GM18909 (cell line): ENCODE measurements around the gene LMOD3.

Experiments used
- ATAC-seq: cut with Tn5 transposase; IDR thresholded peaks from one replicate; pipeline ENCODE4 v1.9.1; 2021; ENCODE audit warnings: mild to moderate bottlenecking; ENCODE audit not compliant: unreplicated experiment, poor library complexity

The LMOD3 gene

DNA sequence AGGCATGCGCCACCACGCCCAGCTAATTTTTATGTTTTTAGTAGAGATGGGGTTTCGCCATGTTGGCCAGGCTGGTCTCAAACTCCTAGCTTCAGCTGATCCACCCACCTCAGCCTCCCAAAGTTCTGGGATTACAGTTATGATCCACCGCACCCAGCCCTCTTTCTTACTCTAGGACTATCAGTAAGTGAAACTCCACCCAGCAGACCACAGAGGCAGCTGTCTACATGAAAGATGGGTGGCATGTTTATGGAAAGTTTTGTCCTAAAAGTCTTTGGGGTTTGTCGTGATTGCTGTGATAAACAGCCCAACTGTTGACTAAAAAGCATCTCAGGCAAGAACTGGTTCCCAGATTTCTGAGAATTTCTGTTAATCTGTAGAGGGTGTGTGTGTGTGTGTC lies 26.8 kb downstream of the LMOD3 start:
- no peak for ATAC-seq

- ATAC-seq, result no peak
Measured at GRCh38 chr3:69094467-69095205, 27.8 kb downstream of the LMOD3 start.

- peak; percentile 78 for ATAC-seq
Measured at GRCh38 chr3:69092030-69092516, 30.3 kb downstream of the LMOD3 start.

GRCh38 chr3:69091389-69092029 lies 30.9 kb downstream of the LMOD3 start:
- no peak for ATAC-seq

- ATAC-seq, result no peak
Measured at GRCh38 chr3:69090021-69090420, 32.4 kb downstream of the LMOD3 start.

DNA sequence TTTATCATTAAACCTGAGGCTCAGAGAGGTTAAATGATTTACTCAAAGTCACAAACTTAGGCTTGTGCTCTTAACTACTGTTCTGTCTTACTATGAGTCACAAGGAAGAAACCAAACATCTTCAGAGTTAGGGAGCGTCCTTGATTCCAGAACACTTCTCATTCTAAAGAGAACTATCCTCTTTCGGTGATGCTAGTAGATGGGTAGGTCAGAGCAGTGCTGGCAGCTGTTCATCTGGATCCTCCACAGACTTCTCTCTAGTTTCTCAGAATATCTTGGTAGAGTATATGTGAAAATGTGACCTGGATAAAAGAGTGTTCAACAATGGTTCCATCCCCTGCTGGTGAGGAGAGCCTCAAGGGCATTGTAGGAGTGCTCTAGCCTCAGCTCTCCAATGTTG lies 34.3 kb downstream of the LMOD3 start:
- peak; percentile 32 for ATAC-seq

DNA sequence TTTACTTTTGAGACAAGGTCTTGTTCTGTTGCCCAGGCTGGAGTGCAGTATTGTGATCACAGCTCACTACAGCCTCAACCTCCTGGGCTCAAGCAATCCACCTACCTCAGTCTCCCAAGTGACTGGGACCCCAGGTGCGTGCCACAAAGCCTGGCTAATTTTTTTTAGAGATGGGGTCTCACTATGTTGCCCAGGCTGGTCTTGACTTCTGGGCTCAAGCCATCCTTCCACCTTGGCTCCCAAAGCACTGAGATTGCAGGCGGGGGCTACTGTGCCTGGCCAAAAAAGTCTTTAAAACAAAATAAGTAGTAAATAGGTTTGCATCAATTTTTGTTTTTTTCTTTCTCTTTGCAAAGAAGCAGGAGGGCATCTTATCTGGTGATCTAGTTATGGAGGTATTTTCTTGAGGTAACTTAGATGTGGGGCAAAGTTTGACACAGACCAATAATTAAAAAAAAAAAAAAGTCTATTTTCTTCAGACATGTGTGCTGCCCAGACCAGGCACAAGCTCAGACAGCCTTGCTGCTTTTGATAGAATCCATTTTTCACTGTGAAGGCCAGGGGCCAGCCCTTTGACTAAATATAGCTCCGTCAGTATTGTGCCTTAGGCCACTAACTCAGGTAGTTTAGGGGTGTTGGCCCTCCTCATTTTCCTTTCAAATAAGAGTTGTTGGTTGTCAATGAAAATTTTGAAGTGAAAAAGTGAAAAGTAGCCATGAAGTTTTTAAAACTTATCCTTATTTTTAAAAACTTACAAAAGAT lies 35.2 kb downstream of the LMOD3 start:
- ATAC-seq, result no peak

GRCh38 chr3:69085833-69086722 lies 36.3 kb downstream of the LMOD3 start:
- ATAC-seq, result no peak

GRCh38 chr3:69085168-69085832 lies 37.1 kb downstream of the LMOD3 start:
- no peak for ATAC-seq

GRCh38 chr3:69084326-69085167 lies 37.8 kb downstream of the LMOD3 start, which contains the start of gene ARL6IP5:
Gene ARL6IP5 (plus strand): TSS chr3:69084937. CDS start chr3:69085048, 111 bp downstream.
- ATAC-seq, result peak; percentile 57

DNA sequence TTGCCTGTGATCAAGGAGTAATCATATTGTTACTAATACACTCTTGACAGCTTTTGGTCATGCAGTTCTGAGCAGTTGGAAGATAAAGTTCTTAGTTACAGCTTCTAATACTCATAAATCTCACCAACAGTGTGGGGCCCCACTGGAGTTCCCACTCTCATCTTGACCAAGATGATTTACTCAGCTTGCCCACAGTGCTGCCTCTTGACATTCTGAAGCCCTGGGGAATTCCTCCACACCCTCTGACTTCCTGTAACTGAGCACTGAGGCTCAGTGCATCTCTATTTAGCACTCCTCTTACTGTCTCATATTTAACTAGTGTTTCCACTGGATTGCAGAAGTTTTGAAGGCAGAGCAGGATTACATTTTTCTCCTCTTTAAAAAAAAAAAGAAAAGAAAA lies 39.6 kb downstream of the LMOD3 start:
- peak; percentile 66 for ATAC-seq

GRCh38 chr3:69082361-69082760 lies 40.0 kb downstream of the LMOD3 start:
- ATAC-seq, result no peak

- ATAC-seq, result no peak
Measured at GRCh38 chr3:69081583-69082262, 40.7 kb downstream of the LMOD3 start.

- peak; percentile 54 for ATAC-seq
Measured at GRCh38 chr3:69080233-69080920, 42.0 kb downstream of the LMOD3 start, which contains the start of gene UBA3. Gene UBA3 (minus strand): TSS chr3:69080365. CDS start chr3:69080353, 12 bp downstream.

DNA sequence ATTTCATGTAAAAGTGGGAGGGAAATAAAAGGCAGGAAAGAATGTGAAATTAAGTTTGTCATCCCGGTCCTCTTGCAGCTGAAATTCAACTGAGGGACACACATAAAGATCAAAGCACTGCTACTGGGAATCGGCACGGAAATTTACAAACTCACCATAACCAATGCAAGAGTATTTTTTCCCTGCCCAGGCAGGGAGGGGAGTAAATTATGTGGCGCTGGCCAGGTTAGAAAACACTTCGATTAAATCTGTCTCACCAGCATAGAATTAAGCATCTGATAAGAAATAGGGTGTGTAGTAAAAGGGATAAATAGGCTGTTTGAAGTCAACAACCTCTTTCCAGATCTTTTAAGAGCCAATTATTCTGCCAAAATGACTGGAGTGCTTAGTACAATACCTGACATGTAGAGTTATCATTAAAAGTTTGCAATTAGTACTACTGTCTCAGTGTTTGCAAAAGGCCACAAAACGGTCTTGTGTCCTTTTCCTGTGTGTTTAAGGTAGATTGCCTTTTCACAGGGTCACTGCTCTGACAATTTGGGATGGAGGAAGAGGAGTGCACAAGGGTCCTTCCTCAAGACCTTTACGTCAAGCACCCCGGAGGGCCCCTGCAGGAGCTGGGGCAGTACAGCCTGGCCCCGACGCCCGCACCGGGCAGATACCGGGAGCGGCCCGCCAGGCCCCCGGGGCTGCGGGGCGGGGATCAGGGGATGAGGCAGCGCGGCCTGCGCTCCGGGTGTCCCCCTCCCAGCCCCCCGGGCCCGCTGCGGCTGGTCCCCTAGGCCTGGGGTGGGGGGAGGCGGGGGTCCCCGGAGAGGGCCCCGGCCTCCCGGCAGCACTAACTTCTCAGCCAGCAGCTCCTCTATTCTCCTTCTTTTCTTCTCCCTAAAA lies 42.9 kb downstream of the LMOD3 start:
- no peak for ATAC-seq

- no peak for ATAC-seq
Measured at GRCh38 chr3:69072928-69073327, 49.5 kb downstream of the LMOD3 start.
